Kidney (tissue), 14 donors: ENCODE data around the gene ZNF784. TPM values are rescaled to one million over a fixed set of nuclear protein-coding genes. Genes with fewer than 3 reads are reported as not detected.

Experiments used
- DNase-seq, 5 donors: peaks; one replicate each; pipeline ENCODE4 v3.0.0-alpha.2; 2013 to 2020
- FAIRE-seq: peaks from 2 replicates; lab custom pipeline; 2012; peaks lifted over from hg19 to GRCh38; lab: Jason Lieb, UNC
- H3K27ac ChIP-seq, 2 donors: one replicate each; pipeline ENCODE4 v1.7.0; 2013; ENCODE audit warnings: low read depth in 2 of 2, low read length in 2 of 2, inconsistent platforms in 1 of 2
- H3K27me3 ChIP-seq: one replicate; pipeline ENCODE4 v1.7.1; 2013; ENCODE audit warnings: low read length, inconsistent platforms; ENCODE audit not compliant: control insufficient read depth, insufficient read depth
- H3K36me3 ChIP-seq, 3 donors: one replicate each; pipeline versions ENCODE4 v1.7.0 to v1.7.1; 2013; ENCODE audit warnings: low read length in 3 of 3, control low read depth in 1 of 3, inconsistent platforms in 1 of 3; ENCODE audit not compliant: insufficient read depth in 3 of 3, control insufficient read depth in 2 of 3
- H3K4me1 ChIP-seq, 3 donors: one replicate each; pipeline versions ENCODE4 v1.7.0 to v1.7.1; 2013; ENCODE audit warnings: low read length in 3 of 3, inconsistent platforms in 1 of 3, low read depth in 1 of 3; ENCODE audit not compliant: control insufficient read depth in 2 of 3, insufficient read depth in 2 of 3
- H3K4me3 ChIP-seq, 3 donors: one replicate each; pipeline versions ENCODE4 v1.7.0 to v1.8.1; 2013; ENCODE audit warnings: low read length in 3 of 3, control low read depth in 1 of 3, inconsistent platforms in 1 of 3
- H3K9ac ChIP-seq, 3 donors: one replicate each; pipeline versions ENCODE4 v1.7.0 to v1.7.1; 2013; ENCODE audit warnings: low read length in 3 of 3, control low read depth in 1 of 3, inconsistent platforms in 1 of 3
- H3K9me3 ChIP-seq, 3 donors: one replicate each; pipeline versions ENCODE4 v1.7.0 to v1.7.1; 2013; ENCODE audit warnings: low read length in 3 of 3, control low read depth in 1 of 3, inconsistent platforms in 1 of 3; ENCODE audit not compliant: control insufficient read depth in 2 of 3, insufficient read depth in 1 of 3
- intact Hi-C: fragments of 100-400 bp; cut with DNase I; formaldehyde crosslinking; loops from one replicate; pipeline ENCODE4 v1.11.1; 2022
- polyA plus RNA-seq: library from polyadenylated mRNA; stranded (reverse); fragments of 350-450 nt; fragmentation: Illumina TruSeq; extraction: RNeasy Lipid Tissue Mini Kit (QIAGEN cat#74804); gene quantifications from one replicate; pipeline ENCODE4 v1.2.3, GENCODE V29; 2014; ENCODE audit warnings: low read depth, low replicate concordance; ENCODE audit not compliant: insufficient read depth
- total RNA-seq: library from RNA; stranded (reverse); fragmentation: NEBNext Ultra II Directional; extraction: Animal tissue kit (Norgen Biotek cat#: 25700); gene quantifications from one replicate; pipeline ENCODE4 v1.2.1, GENCODE V29; 2021
- TF ChIP-seq, protein P1 (sequence below): IDR thresholded peaks from 3 replicates; pipeline ENCODE4 v1.5.1; 2012; ENCODE audit warnings: mild to moderate bottlenecking, moderate library complexity, borderline replicate concordance; ENCODE audit not compliant: insufficient read depth; ENCODE audit errors: extremely low read depth
- donor health status: control.
- donor health status: control.
- donor health status: control.
- donor health status: control.
- donor health status: control.
- donor health status: DM: yes; HTN: yes; CAD: no.
- donor health status: Normal renal cell carcinoma (clear cell type).

The ZNF784 gene
- total and polyA plus RNA-seq, 2 donors from 2014 or later, result 6.6 to 9.8 TPM

DNA sequence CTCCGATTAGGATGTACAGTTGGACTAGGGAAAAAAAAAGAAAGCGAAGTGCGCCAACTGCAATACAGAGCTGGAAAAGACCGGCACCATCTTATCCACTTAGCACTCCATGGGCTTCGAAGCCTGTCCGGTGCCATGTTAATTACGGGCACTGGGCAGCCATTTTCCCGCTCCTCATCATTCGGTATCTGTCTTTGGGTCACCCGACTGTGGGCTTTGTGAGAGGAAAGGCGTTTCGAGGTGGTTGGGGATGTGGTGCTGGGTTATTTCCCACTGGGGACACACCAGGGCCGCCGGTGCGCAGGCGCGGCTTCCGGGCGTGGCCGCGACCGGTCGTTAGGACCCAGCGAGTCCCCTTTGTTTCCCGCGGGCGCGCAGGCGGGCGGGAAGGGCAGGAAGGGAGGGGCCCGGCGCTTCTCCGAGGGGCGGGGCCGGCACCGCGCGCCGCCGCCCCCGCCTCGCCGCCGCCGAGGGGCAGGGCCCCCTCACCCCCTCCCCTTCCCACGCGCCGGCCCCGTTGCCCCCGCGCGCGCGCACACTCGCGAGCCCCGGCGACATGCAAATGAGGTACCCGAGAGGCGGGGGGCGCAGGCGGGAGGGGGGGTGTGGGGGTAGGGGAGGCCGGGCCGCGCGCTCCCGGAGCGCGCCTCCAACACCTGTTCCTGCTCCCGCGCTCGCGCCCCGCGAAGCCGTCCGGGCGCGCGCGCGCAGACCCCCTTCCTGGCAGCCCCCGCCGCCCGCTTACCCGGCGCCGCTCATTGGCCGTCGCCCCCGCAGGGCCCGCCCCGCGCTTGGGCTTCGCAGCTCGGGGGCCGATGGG lies 24.3 kb downstream of the ZNF784 start, which contains the start of gene ZNF524:
ZNF524 (plus strand) TSS at position 447 of the 820 bp plus-strand sequence. CDS start 1,825 bp downstream, outside the sequence.
- Histone ChIP-seq H3K4me3 (peak within 1 kb of the TSS; percentile 85 to 99 (median 98)), H3K27me3 (no peaks in the 10 kb centered on the region), H3K4me1 (peaks cover 0 to 11% (median 3%) of the 10 kb centered on the region in 3 donors), H3K9ac (peak within 1 kb of the TSS; percentile 48 to 98 (median 97)), H3K27ac (peak within 1 kb of the TSS; percentile 98 to 99), H3K9me3 (no peaks in the 10 kb centered on the region), H3K36me3 (peaks cover 0 to 5% (median 3%) of the 10 kb centered on the region in 3 donors)
- FAIRE-seq (no peak), DNase-seq (peak; percentile 92 to 98 (median 96))
- TF ChIP-seq, protein P1, sequence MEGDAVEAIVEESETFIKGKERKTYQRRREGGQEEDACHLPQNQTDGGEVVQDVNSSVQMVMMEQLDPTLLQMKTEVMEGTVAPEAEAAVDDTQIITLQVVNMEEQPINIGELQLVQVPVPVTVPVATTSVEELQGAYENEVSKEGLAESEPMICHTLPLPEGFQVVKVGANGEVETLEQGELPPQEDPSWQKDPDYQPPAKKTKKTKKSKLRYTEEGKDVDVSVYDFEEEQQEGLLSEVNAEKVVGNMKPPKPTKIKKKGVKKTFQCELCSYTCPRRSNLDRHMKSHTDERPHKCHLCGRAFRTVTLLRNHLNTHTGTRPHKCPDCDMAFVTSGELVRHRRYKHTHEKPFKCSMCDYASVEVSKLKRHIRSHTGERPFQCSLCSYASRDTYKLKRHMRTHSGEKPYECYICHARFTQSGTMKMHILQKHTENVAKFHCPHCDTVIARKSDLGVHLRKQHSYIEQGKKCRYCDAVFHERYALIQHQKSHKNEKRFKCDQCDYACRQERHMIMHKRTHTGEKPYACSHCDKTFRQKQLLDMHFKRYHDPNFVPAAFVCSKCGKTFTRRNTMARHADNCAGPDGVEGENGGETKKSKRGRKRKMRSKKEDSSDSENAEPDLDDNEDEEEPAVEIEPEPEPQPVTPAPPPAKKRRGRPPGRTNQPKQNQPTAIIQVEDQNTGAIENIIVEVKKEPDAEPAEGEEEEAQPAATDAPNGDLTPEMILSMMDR, result no peak
- intact Hi-C loops, result no loop called here

DNA sequence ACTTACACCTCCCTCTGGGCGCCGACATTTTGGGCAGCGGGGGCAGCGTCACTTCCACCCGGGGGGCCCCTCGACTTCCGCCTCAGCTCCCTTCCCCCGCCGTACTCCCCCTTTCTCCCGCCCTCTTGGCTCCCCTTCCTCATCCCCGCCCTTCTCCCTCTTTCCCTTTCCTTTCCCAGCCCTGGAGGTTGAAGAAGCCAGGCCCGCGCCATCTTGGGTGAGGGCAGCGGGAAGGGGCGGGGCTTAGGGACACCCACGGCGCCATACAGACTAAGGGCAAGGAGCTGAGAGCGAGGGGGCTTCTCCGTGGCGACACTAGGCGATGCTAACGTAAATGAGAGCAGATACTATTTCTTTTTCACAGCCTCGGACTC lies 24.9 kb downstream of the ZNF784 start, which contains the start of gene FIZ1:
FIZ1 (minus strand) TSS at position 50 of the 374 bp plus-strand sequence. CDS start 1,652 bp downstream, outside the sequence.
- H3K27me3 ChIP-seq, result no peaks in the 10 kb centered on the region
- TF ChIP-seq, protein P1, result no peak
- H3K27ac ChIP-seq, result peak within 1 kb of the TSS; percentile 98 to 99
- DNase-seq (peak; percentile 99 to 100 (median 100)), FAIRE-seq (peak; percentile 33)
- H3K9ac ChIP-seq, result peak within 1 kb of the TSS; percentile 42 to 98 (median 97)
- peaks cover 0 to 8% (median 3%) of the 10 kb centered on the region in 3 donors for H3K4me1 ChIP-seq
- peaks cover 0 to 10% (median 3%) of the 10 kb centered on the region in 3 donors for H3K36me3 ChIP-seq
- H3K9me3 ChIP-seq, result no peaks in the 10 kb centered on the region
- intact Hi-C loops, result no loop called here
- H3K4me3 ChIP-seq, result peak within 1 kb of the TSS; percentile 85 to 99 (median 98)

DNA sequence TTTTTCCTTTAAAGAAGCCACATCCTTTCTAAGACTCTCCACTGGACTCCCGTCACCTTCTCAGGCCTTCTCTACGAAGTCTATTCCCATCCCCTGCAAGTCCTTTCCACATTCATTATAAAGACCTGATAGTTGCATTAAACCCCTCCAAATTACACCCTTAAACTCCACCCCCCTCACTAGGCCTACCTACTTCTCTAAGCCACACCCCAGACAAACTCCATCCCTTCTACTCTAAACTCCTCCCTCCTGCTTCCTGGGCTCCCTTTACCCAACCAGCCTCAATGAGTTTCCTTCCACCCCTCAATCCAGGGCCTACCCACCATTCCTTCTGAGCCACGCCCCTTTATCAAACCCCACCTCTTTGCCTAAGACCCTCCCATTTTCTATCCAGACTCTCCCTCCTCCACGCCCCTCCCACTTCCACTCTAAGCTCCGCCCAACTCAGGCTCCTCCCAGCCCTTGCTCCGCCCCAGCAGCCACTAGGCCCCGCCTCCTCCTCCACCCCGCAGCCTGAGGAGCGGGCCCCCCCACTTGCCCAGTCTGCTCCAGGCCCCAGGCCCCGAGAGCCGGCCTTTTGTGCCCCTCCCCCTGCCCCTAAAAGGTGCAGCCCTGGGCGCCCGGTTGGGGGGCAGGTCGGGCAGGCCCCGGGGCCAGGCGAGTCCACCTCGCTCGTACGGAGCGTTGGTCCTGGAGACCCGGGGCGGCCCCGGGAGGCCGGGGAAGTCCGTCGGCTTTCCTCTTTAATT lies 25.5 kb downstream of the ZNF784 start:
- peak overlapping the region in 2 of 3 donors; percentile 12 to 97 for H3K9ac ChIP-seq
- no peaks in the 10 kb centered on the region for H3K27me3 ChIP-seq
- H3K4me1 ChIP-seq, result peaks cover 0 to 8% (median 3%) of the 10 kb centered on the region in 3 donors
- DNase-seq (peak; percentile 96 to 98 (median 97)), FAIRE-seq (peak; percentile 74)
- H3K27ac ChIP-seq, result peak overlapping the region; percentile 98 to 99
- intact Hi-C loops, result no loop called here
- no peaks in the 10 kb centered on the region for H3K9me3 ChIP-seq
- H3K4me3 ChIP-seq, result peak overlapping the region; percentile 50 to 99 (median 98)
- TF ChIP-seq, protein P1, result no peak
- H3K36me3 ChIP-seq, result peaks cover 0 to 10% (median 3%) of the 10 kb centered on the region in 3 donors
